Neural cell (in vitro differentiated cells): Measurements from ENCODE around the gene ONECUT1. TPM values are rescaled to one million over a fixed set of nuclear protein-coding genes. Genes with fewer than 3 reads are reported as not detected.

Source experiments
- H2AFZ ChIP-seq: fragments of 200-600, 300-800 bp; sonication (generic), shearing (Covaris generic); 2 replicates; pipeline ENCODE4 v1.6.0; 2014; ENCODE audit warnings: low read depth, mild to moderate bottlenecking, antibody characterized with exemption, low read length, moderate library complexity
- H3F3A ChIP-seq: fragments of 200-600 bp; shearing (Covaris generic); 2 replicates; pipeline ENCODE4 v1.6.1; 2016; ENCODE audit warnings: mild to moderate bottlenecking, moderate library complexity, mixed read lengths, antibody characterized with exemption, low read length; ENCODE audit not compliant: insufficient read depth, poor library complexity, severe bottlenecking
- H3K27ac ChIP-seq: fragments of 200-600, 300-800 bp; sonication (generic), shearing (Covaris generic); 2 replicates; pipeline ENCODE4 v1.5.1; 2014; ENCODE audit warnings: mild to moderate bottlenecking, low read length, moderate library complexity
- H3K27me3 ChIP-seq: fragments of 300-800, 200-600 bp; sonication (generic), shearing (Covaris generic); 2 replicates; pipeline ENCODE4 v1.6.0; 2014; ENCODE audit warnings: mild to moderate bottlenecking, low read depth, low read length, moderate library complexity; ENCODE audit not compliant: insufficient read depth
- H3K36me3 ChIP-seq: fragments of 300-800, 200-600 bp; sonication (generic), shearing (Covaris generic); 2 replicates; pipeline ENCODE4 v1.5.1; 2014; ENCODE audit warnings: mild to moderate bottlenecking, antibody characterized with exemption, low read length, moderate library complexity; ENCODE audit not compliant: insufficient read depth
- H3K4me2 ChIP-seq: fragments of 300-800, 200-600 bp; sonication (generic), shearing (Covaris generic); 2 replicates; pipeline ENCODE4 v1.6.0; 2014; ENCODE audit warnings: mild to moderate bottlenecking, low read length
- H3K4me3 ChIP-seq: fragments of 300-800, 200-600 bp; sonication (generic), shearing (Covaris generic); 2 replicates; pipeline ENCODE4 v1.5.1; 2014; ENCODE audit warnings: mild to moderate bottlenecking, low read length, moderate library complexity
- H3K79me2 ChIP-seq: fragments of 200-600 bp; shearing (Covaris generic); replicated peaks from 2 replicates; pipeline ENCODE4 v1.6.0; 2014; ENCODE audit warnings: mild to moderate bottlenecking, low read length, moderate library complexity; ENCODE audit not compliant: insufficient read depth
- H3K9ac ChIP-seq: fragments of 300-800, 200-600 bp; sonication (generic), shearing (Covaris generic); 2 replicates; pipeline ENCODE4 v1.6.1; 2016; ENCODE audit warnings: mild to moderate bottlenecking, low read length, mixed read lengths
- H3K9me2 ChIP-seq: fragments of 200-600 bp; shearing (Covaris generic); 2 replicates; pipeline ENCODE4 v1.6.1; 2016; ENCODE audit warnings: mild to moderate bottlenecking, low read length, mixed read lengths; ENCODE audit not compliant: insufficient read depth
- H3K9me3 ChIP-seq: fragments of 200-600, 300-800 bp; sonication (generic), shearing (Covaris generic); 2 replicates; pipeline ENCODE4 v1.6.1; 2016; ENCODE audit warnings: mild to moderate bottlenecking, mixed run types, low read length, moderate library complexity, mixed read lengths
- H4K20me1 ChIP-seq: fragments of 200-600 bp; shearing (Covaris generic); 2 replicates; pipeline ENCODE4 v1.6.1; 2016; ENCODE audit warnings: mild to moderate bottlenecking, mixed run types; ENCODE audit not compliant: insufficient read depth
- CTCF ChIP-seq: fragments of 450-650 bp; IDR thresholded peaks from 2 replicates; pipeline ENCODE4 v1.5.1; 2014; ENCODE audit warnings: antibody characterized with exemption, mild to moderate bottlenecking, moderate library complexity; ENCODE audit not compliant: poor library complexity, severe bottlenecking
- EP300 ChIP-seq: fragments of 450-650 bp; conservative IDR thresholded peaks from 2 replicates; pipeline ENCODE4 v1.6.1; 2014; ENCODE audit warnings: antibody characterized with exemption, mild to moderate bottlenecking, moderate library complexity; ENCODE audit not compliant: poor library complexity, severe bottlenecking
- EZH2 ChIP-seq: fragments of 200-600, 300-800 bp; shearing (Covaris generic), sonication (generic); IDR thresholded peaks from 2 replicates; pipeline ENCODE4 v1.6.1; 2014; ENCODE audit warnings: antibody characterized with exemption, low read length, borderline replicate concordance, mild to moderate bottlenecking; ENCODE audit not compliant: insufficient read depth, poor library complexity, severe bottlenecking
- MXI1 ChIP-seq: fragments of 450-650 bp; conservative IDR thresholded peaks from 2 replicates; pipeline ENCODE4 v1.6.1; 2014; ENCODE audit warnings: antibody characterized with exemption, mild to moderate bottlenecking; ENCODE audit not compliant: poor library complexity, severe bottlenecking
- POLR2AphosphoS5 ChIP-seq: IDR thresholded peaks from 2 replicates; pipeline ENCODE4 v1.6.1; 2012
- RAD21 ChIP-seq: fragments of 450-650 bp; conservative IDR thresholded peaks from 2 replicates; pipeline ENCODE4 v1.6.1; 2014; ENCODE audit warnings: antibody characterized with exemption, mild to moderate bottlenecking, moderate library complexity
- SMC3 ChIP-seq: fragments of 450-650 bp; conservative IDR thresholded peaks from 2 replicates; pipeline ENCODE4 v1.6.1; 2014; ENCODE audit warnings: antibody characterized with exemption, mild to moderate bottlenecking, moderate library complexity; ENCODE audit not compliant: poor library complexity
- TAF1 ChIP-seq: IDR thresholded peaks from 2 replicates; pipeline ENCODE4 v1.6.1; 2012; ENCODE audit warnings: low read depth
- polyA plus RNA-seq: library from polyadenylated mRNA; depleted of rRNA; stranded (reverse); fragments of >200 nt; gene quantifications from 2 replicates; pipeline ENCODE4 v1.2.3, GENCODE V29; 2014
- TF ChIP-seq, protein P1 (sequence below): IDR thresholded peaks from 2 replicates; pipeline ENCODE4 v1.6.1; 2012; ENCODE audit warnings: borderline replicate concordance

The ONECUT1 gene
- polyA plus RNA-seq, 1 donor from 2014 or later: 1.2 TPM

- H2AFZ ChIP-seq: no peak overlapping the region
- H3K9me3 ChIP-seq: no peaks in the 10 kb centered on the region
- no peak for TF ChIP-seq TAF1
- TF ChIP-seq EP300: no peak
- TF ChIP-seq, protein P1, sequence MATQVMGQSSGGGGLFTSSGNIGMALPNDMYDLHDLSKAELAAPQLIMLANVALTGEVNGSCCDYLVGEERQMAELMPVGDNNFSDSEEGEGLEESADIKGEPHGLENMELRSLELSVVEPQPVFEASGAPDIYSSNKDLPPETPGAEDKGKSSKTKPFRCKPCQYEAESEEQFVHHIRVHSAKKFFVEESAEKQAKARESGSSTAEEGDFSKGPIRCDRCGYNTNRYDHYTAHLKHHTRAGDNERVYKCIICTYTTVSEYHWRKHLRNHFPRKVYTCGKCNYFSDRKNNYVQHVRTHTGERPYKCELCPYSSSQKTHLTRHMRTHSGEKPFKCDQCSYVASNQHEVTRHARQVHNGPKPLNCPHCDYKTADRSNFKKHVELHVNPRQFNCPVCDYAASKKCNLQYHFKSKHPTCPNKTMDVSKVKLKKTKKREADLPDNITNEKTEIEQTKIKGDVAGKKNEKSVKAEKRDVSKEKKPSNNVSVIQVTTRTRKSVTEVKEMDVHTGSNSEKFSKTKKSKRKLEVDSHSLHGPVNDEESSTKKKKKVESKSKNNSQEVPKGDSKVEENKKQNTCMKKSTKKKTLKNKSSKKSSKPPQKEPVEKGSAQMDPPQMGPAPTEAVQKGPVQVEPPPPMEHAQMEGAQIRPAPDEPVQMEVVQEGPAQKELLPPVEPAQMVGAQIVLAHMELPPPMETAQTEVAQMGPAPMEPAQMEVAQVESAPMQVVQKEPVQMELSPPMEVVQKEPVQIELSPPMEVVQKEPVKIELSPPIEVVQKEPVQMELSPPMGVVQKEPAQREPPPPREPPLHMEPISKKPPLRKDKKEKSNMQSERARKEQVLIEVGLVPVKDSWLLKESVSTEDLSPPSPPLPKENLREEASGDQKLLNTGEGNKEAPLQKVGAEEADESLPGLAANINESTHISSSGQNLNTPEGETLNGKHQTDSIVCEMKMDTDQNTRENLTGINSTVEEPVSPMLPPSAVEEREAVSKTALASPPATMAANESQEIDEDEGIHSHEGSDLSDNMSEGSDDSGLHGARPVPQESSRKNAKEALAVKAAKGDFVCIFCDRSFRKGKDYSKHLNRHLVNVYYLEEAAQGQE: no peak
- TF ChIP-seq RAD21: no peak
- TF ChIP-seq EZH2: no peak
- no peak for TF ChIP-seq SMC3
- TF ChIP-seq CTCF: no peak
- TF ChIP-seq MXI1: no peak
- TF ChIP-seq POLR2AphosphoS5: no peak
- no peaks in the 10 kb centered on the region for H3K9me2 ChIP-seq
- H3K27ac ChIP-seq: no peak overlapping the region
- H3F3A ChIP-seq: no peaks in the 10 kb centered on the region
- no peak overlapping the region for H3K9ac ChIP-seq
- no peaks in the 10 kb centered on the region for H3K79me2 ChIP-seq
- H3K36me3 ChIP-seq: no peaks in the 10 kb centered on the region
- H3K4me3 ChIP-seq: no peak overlapping the region
- no peaks in the 10 kb centered on the region for H3K27me3 ChIP-seq
- H3K4me2 ChIP-seq: no peak overlapping the region
- no peaks in the 10 kb centered on the region for H4K20me1 ChIP-seq
Measured at GRCh38 chr15:52710050-52710707, 80.0 kb downstream of the ONECUT1 start.

- no peak overlapping the region for H3K4me2 ChIP-seq
- no peaks in the 10 kb centered on the region for H3F3A ChIP-seq
- H3K9me3 ChIP-seq: no peaks in the 10 kb centered on the region
- H3K27me3 ChIP-seq: no peaks in the 10 kb centered on the region
- no peak overlapping the region for H3K4me3 ChIP-seq
- H4K20me1 ChIP-seq: no peaks in the 10 kb centered on the region
- H3K9me2 ChIP-seq: no peaks in the 10 kb centered on the region
- H3K27ac ChIP-seq: no peak overlapping the region
- TF ChIP-seq EP300: no peak
- TF ChIP-seq, protein P1: no peak
- TF ChIP-seq TAF1: no peak
- no peak overlapping the region for H3K9ac ChIP-seq
- H2AFZ ChIP-seq: no peak overlapping the region
- H3K36me3 ChIP-seq: no peaks in the 10 kb centered on the region
- H3K79me2 ChIP-seq: no peaks in the 10 kb centered on the region
Measured at GRCh38 chr15:52709187-52709981, 80.8 kb downstream of the ONECUT1 start.
